IMR-90 (cell line): ENCODE data around the gene PHOX2A. TPM values are rescaled to one million over a fixed set of nuclear protein-coding genes. Genes with fewer than 3 reads are reported as not detected.

Experiments used
- ATAC-seq: fragments of 200-7000 bp; cut with Tn5 transposase; 2 replicates; pipeline ENCODE4 v1.9.1; 2020; ENCODE audit warnings: low read depth, mild to moderate bottlenecking, moderate library complexity
- BruUV-seq: library from RNA; stranded (reverse); fragments of 400-500 nt; replicated peaks from 2 replicates; lab custom pipeline; 2021; lab: Mats Ljungman, UMichigan
- CTCF ChIA-PET: fragments of 300-600 bp; formaldehyde crosslinking; extraction: SDS; loops from one replicate; lab custom pipeline; 2021; ENCODE audit warnings: antibody characterized with exemption; lab: Yijun Ruan, JAX
- POLR2A ChIA-PET: fragments of 300-600 bp; sonication (Branson Sonifier 250); formaldehyde crosslinking; loops from one replicate; lab custom pipeline; 2022; ENCODE audit warnings: antibody characterized with exemption; ENCODE audit not compliant: unreplicated experiment; lab: Charles Lee
- DNase-seq: peaks from one replicate; pipeline ENCODE4 v3.0.0; 2013
- H2AFZ ChIP-seq: replicated peaks from 2 replicates; pipeline ENCODE3; 2013; ENCODE audit warnings: low read length, mild to moderate bottlenecking; ENCODE audit not compliant: poor library complexity
- H2AK5ac ChIP-seq: 2 replicates; pipeline ENCODE4 v1.6.1; 2013; ENCODE audit warnings: low read depth, low read length, inconsistent platforms
- H2AK9ac ChIP-seq: replicated peaks from 2 replicates; pipeline ENCODE3; 2013; ENCODE audit warnings: mild to moderate bottlenecking, low read depth, low read length, moderate library complexity; ENCODE audit not compliant: poor library complexity
- H2BK120ac ChIP-seq: 2 replicates; pipeline ENCODE4 v1.6.1; 2013; ENCODE audit warnings: low read depth, low read length, inconsistent platforms
- H2BK15ac ChIP-seq: 3 replicates; pipeline ENCODE4 v1.6.1; 2013; ENCODE audit warnings: low read depth, low read length, inconsistent platforms
- H2BK20ac ChIP-seq: 2 replicates; pipeline ENCODE4 v1.6.1; 2013; ENCODE audit warnings: low read depth, mild to moderate bottlenecking, inconsistent platforms, low read length, moderate library complexity
- H2BK5ac ChIP-seq: 2 replicates; pipeline ENCODE4 v1.6.1; 2013; ENCODE audit warnings: mild to moderate bottlenecking, low read depth, low read length, inconsistent platforms; ENCODE audit not compliant: poor library complexity, severe bottlenecking
- H3K14ac ChIP-seq: replicated peaks from 2 replicates; pipeline ENCODE4 v1.6.1; 2013; ENCODE audit warnings: low read depth, low read length, inconsistent platforms
- H3K18ac ChIP-seq: 2 replicates; pipeline ENCODE4 v1.6.1; 2013; ENCODE audit warnings: low read depth, low read length, control low read depth
- H3K23ac ChIP-seq: 2 replicates; pipeline ENCODE4 v1.6.1; 2013; ENCODE audit warnings: low read depth, low read length, inconsistent platforms
- H3K27ac ChIP-seq: 2 replicates; pipeline ENCODE4 v1.5.1; 2013; ENCODE audit warnings: mild to moderate bottlenecking, control low read depth, low read length; ENCODE audit not compliant: insufficient read depth
- H3K27me3 ChIP-seq: 2 replicates; pipeline ENCODE4 v1.6.1; 2013; ENCODE audit warnings: low read length; ENCODE audit not compliant: control insufficient read depth, insufficient read depth
- H3K36me3 ChIP-seq: 2 replicates; pipeline ENCODE4 v1.6.1; 2013; ENCODE audit warnings: low read length, mixed read lengths; ENCODE audit not compliant: control insufficient read depth, insufficient read depth
- H3K4ac ChIP-seq: 2 replicates; pipeline ENCODE4 v1.6.1; 2013; ENCODE audit warnings: low read depth, low read length, inconsistent platforms
- H3K4me1 ChIP-seq: 2 replicates; pipeline ENCODE4 v1.6.1; 2013; ENCODE audit warnings: low read length, mixed read lengths; ENCODE audit not compliant: control insufficient read depth, insufficient read depth
- H3K4me2 ChIP-seq: 2 replicates; pipeline ENCODE4 v1.6.1; 2013; ENCODE audit warnings: low read depth, mild to moderate bottlenecking, control low read depth, low read length, moderate library complexity
- H3K4me3 ChIP-seq: 2 replicates; pipeline ENCODE4 v1.5.1; 2013; ENCODE audit warnings: low read depth, mild to moderate bottlenecking, control low read depth, low read length, moderate library complexity; ENCODE audit not compliant: insufficient read depth
- H3K56ac ChIP-seq: 2 replicates; pipeline ENCODE4 v1.6.1; 2013; ENCODE audit warnings: low read length, inconsistent platforms; ENCODE audit not compliant: insufficient read depth; ENCODE audit errors: extremely low read depth
- H3K79me1 ChIP-seq, 2 experiments: 2 replicates each; pipeline ENCODE4 v1.6.1; 2013; ENCODE audit warnings: low read length in 2 of 2, inconsistent platforms in 1 of 2, low read depth in 1 of 2
- H3K9ac ChIP-seq: 2 replicates; pipeline ENCODE4 v1.6.1; 2013; ENCODE audit warnings: low read depth, low read length, control low read depth
- H3K9me1 ChIP-seq: 2 replicates; pipeline ENCODE4 v1.6.1; 2013; ENCODE audit warnings: low read length, inconsistent platforms; ENCODE audit not compliant: insufficient read depth
- H3K9me3 ChIP-seq: 2 replicates; pipeline ENCODE4 v1.6.1; 2013; ENCODE audit warnings: low read length; ENCODE audit not compliant: control insufficient read depth, insufficient read depth
- H4K20me1 ChIP-seq: 2 replicates; pipeline ENCODE4 v1.6.1; 2013; ENCODE audit warnings: low read length, inconsistent platforms; ENCODE audit not compliant: insufficient read depth
- H4K5ac ChIP-seq: 2 replicates; pipeline ENCODE4 v1.6.1; 2013; ENCODE audit warnings: mild to moderate bottlenecking, low read depth, low read length, control low read depth
- H4K8ac ChIP-seq, 2 experiments: 2 replicates each; pipeline ENCODE4 v1.6.1; 2013; ENCODE audit warnings: low read depth in 2 of 2, low read length in 2 of 2, control low read depth in 1 of 2, inconsistent platforms in 1 of 2
- H4K91ac ChIP-seq: 2 replicates; pipeline ENCODE4 v1.6.1; 2013; ENCODE audit warnings: low read depth, low read length, inconsistent platforms; ENCODE audit not compliant: insufficient read depth
- BHLHE40 ChIP-seq: fragments of 150-350 bp; IDR thresholded peaks from 2 replicates; pipeline ENCODE4 v1.6.1; 2016; ENCODE audit warnings: mild to moderate bottlenecking, low read depth, low read length
- CHD1 ChIP-seq: IDR thresholded peaks from 2 replicates; pipeline ENCODE4 v1.6.1; 2012; ENCODE audit warnings: low read depth, low read length, improper control_type of control experiment
- MXI1 ChIP-seq: IDR thresholded peaks from 2 replicates; pipeline ENCODE4 v1.6.1; 2012; ENCODE audit warnings: low read depth, mild to moderate bottlenecking, low read length, moderate library complexity, borderline replicate concordance
- WGBS, 2 experiments: methylation state at CpG; one replicate each; pipeline versions ENCODE4 v1.1.5 to v1.1.7; 2013; ENCODE audit warnings: missing lambda C conversion rate in 2 of 2; ENCODE audit not compliant: insufficient read length in 1 of 2; ENCODE audit errors: extremely low coverage in 2 of 2; 5-methylcytosine and 5-hydroxymethylcytosine counted together
- dilution Hi-C: fragments of 300-500 bp; cut with HindIII; formaldehyde crosslinking; loops from one replicate; pipeline ENCODE4 v1.14.3; 2018; ENCODE audit warnings: low sequenced_read_pairs; ENCODE audit not compliant: unreplicated experiment
- in situ Hi-C: fragments of 300-500 bp; cut with MboI; formaldehyde crosslinking; loops from 3 replicates; pipeline ENCODE4 v1.14.3; 2019; ENCODE audit warnings: low sequenced_read_pairs, inconsistent platforms, mixed read lengths
- intact Hi-C: fragments of 100-400 bp; cut with micrococcal nuclease; formaldehyde crosslinking; loops from 2 replicates; pipeline ENCODE4 v1.10.0; 2022
- polyA plus RNA-seq, 3 experiments: library from polyadenylated mRNA; depleted of rRNA; stranded (reverse); fragments of >200 nt; gene quantifications; 2 replicates each; pipeline ENCODE4 v1.2.3, GENCODE V29; 2012; ENCODE audit warnings: low replicate concordance in 1 of 3
- total RNA-seq: library from RNA; depleted of rRNA; stranded (reverse); fragments of >200 nt; gene quantifications from 2 replicates; pipeline ENCODE4 v1.2.3, GENCODE V29; 2012
- TF ChIP-seq, protein P1 (sequence below): conservative IDR thresholded peaks from 2 replicates; pipeline ENCODE4 v1.5.1; 2012; ENCODE audit warnings: mild to moderate bottlenecking, low read depth, low read length, improper control_type of control experiment

The PHOX2A gene
- total and polyA plus RNA-seq, 2 of the 4 experiments (the other 2 are of a cell fraction) = not detected

DNA sequence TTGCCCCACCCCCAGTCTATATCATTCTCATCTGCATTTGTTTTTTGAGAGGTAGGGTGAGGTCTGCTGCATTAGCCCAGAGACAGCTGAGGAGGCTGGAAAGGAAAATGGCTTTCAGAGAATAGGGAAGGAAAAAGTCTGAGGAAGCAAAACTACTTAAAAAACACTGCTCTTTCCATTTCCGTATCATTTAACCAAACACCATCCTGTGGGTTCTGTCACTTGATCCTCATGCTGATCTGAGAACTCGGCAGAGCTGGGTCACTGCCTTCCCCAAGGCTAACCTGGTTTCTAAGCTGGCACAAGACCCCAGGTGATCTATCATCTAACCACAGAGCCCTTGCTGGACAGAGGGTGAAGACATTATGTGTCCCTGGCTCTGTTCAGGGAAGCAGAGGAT lies 26.1 kb downstream of the PHOX2A start:
- Histone ChIP-seq H3K9me1 (peaks cover 4% of the 10 kb centered on the region; the same call in 1 of the 2 replicates), H3K4ac (no peak overlapping the region), H3K9me3 (no peaks in the 10 kb centered on the region), H2BK15ac (no peak overlapping the region), H3K27ac (no peak overlapping the region), H3K18ac (no peak overlapping the region), H2BK5ac (no peak overlapping the region), H4K91ac (no peak overlapping the region), H3K23ac (no peak overlapping the region; the same call in 1 of the 2 replicates), H3K9ac (no peak overlapping the region), H3K79me1 (no peaks in the 10 kb centered on the region), H3K4me1 (peaks cover 2% of the 10 kb centered on the region; the same call in 1 of the 2 replicates), H2AK9ac (no peak overlapping the region), H3K56ac (no peak overlapping the region), H3K14ac (no peak overlapping the region), H3K4me2 (no peak overlapping the region), H2BK20ac (no peak overlapping the region), H4K20me1 (no peaks in the 10 kb centered on the region), H3K27me3 (peaks cover 34% of the 10 kb centered on the region), H2AK5ac (no peak overlapping the region), H3K36me3 (no peaks in the 10 kb centered on the region), H4K8ac (no peak overlapping the region), H3K4me3 (no peak overlapping the region), H2AFZ (no peak overlapping the region), H4K5ac (no peak overlapping the region), H2BK120ac (no peak overlapping the region)
- BruUV-seq = no TSS peak
- CTCF ChIA-PET = no interaction called here
- dilution Hi-C loops (no loop called here), intact Hi-C loops (no loop called here), in situ Hi-C loops (no loop called here)
- no peak for TF ChIP-seq BHLHE40
- TF ChIP-seq CHD1 = no peak
- TF ChIP-seq MXI1 = no peak
- TF ChIP-seq, protein P1, sequence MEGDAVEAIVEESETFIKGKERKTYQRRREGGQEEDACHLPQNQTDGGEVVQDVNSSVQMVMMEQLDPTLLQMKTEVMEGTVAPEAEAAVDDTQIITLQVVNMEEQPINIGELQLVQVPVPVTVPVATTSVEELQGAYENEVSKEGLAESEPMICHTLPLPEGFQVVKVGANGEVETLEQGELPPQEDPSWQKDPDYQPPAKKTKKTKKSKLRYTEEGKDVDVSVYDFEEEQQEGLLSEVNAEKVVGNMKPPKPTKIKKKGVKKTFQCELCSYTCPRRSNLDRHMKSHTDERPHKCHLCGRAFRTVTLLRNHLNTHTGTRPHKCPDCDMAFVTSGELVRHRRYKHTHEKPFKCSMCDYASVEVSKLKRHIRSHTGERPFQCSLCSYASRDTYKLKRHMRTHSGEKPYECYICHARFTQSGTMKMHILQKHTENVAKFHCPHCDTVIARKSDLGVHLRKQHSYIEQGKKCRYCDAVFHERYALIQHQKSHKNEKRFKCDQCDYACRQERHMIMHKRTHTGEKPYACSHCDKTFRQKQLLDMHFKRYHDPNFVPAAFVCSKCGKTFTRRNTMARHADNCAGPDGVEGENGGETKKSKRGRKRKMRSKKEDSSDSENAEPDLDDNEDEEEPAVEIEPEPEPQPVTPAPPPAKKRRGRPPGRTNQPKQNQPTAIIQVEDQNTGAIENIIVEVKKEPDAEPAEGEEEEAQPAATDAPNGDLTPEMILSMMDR = no peak
- DNase-seq = no peak
- ATAC-seq = no peak
- no CpG with 5 or more reads among the region's 2 CpGs for WGBS, 2 experiments
- POLR2A ChIA-PET = no interaction called here
